PC-3 (cell line): Measurements from ENCODE around the gene TASOR2. TPM values are rescaled to one million over a fixed set of nuclear protein-coding genes. Genes with fewer than 3 reads are reported as not detected.

ENCODE experiments used
- ATAC-seq: fragments of 200-7000 bp; cut with Tn5 transposase; 2 replicates; pipeline ENCODE4 v1.9.1; 2020; ENCODE audit warnings: mild to moderate bottlenecking, moderate library complexity
- Bru-seq: library from RNA; stranded (reverse); fragments of 400-500 nt; gene quantifications from one replicate; lab custom pipeline; 2021; lab: Mats Ljungman, UMichigan
- BruChase-seq, 2 experiments: library from RNA; stranded (reverse); fragments of 400-500 nt; gene quantifications; one replicate each; lab custom pipeline; 2021; lab: Mats Ljungman, UMichigan
- BruUV-seq: library from RNA; stranded (reverse); fragments of 400-500 nt; replicated peaks from 2 replicates; lab custom pipeline; 2021; lab: Mats Ljungman, UMichigan
- CTCF ChIA-PET: fragments of 300-600 bp; sonication (Branson Sonifier 250); formaldehyde crosslinking; loops from one replicate; lab custom pipeline; 2022; ENCODE audit warnings: antibody characterized with exemption; lab: Charles Lee
- POLR2A ChIA-PET: fragments of 300-600 bp; sonication (Branson Sonifier 250); formaldehyde crosslinking; loops from one replicate; lab custom pipeline; 2022; ENCODE audit warnings: antibody characterized with exemption; ENCODE audit not compliant: unreplicated experiment; lab: Charles Lee
- DNase-seq: peaks from one replicate; pipeline ENCODE4 v3.0.0-alpha.2; 2015
- H2AFZ ChIP-seq: fragments of 300-600 bp; sonication (generic); 2 replicates; pipeline ENCODE4 v1.6.0; 2016; ENCODE audit warnings: antibody characterized with exemption, low read length
- H3F3A ChIP-seq: fragments of 300-600 bp; sonication (generic); one replicate; pipeline ENCODE4 v1.6.0; 2017; ENCODE audit warnings: antibody characterized with exemption, low read length, control low read depth, mild to moderate bottlenecking; ENCODE audit not compliant: unreplicated experiment
- H3K27ac ChIP-seq: fragments of 300-600 bp; sonication (generic); 2 replicates; pipeline ENCODE4 v1.5.1; 2016; ENCODE audit warnings: mild to moderate bottlenecking, low read length
- H3K27me3 ChIP-seq: fragments of 300-600 bp; sonication (generic); 2 replicates; pipeline ENCODE4 v1.6.1; 2016; ENCODE audit warnings: low read length, mixed read lengths
- H3K36me3 ChIP-seq: fragments of 300-600 bp; sonication (generic); 2 replicates; pipeline ENCODE4 v1.6.1; 2016; ENCODE audit warnings: low read depth, mixed run types, low read length, mixed read lengths
- H3K4me1 ChIP-seq: fragments of 300-600 bp; sonication (generic); 2 replicates; pipeline ENCODE4 v1.5.1; 2016; ENCODE audit warnings: low read length; ENCODE audit not compliant: insufficient read depth
- H3K4me2 ChIP-seq: fragments of 300-600 bp; sonication (generic); 2 replicates; pipeline ENCODE4 v1.6.0; 2016; ENCODE audit warnings: low read length
- H3K4me3 ChIP-seq: fragments of 300-600 bp; sonication (generic); 2 replicates; pipeline ENCODE4 v1.5.1; 2016; ENCODE audit warnings: mild to moderate bottlenecking, low read length, mixed read lengths
- H3K79me2 ChIP-seq: fragments of 300-600 bp; sonication (generic); 2 replicates; pipeline ENCODE4 v1.6.1; 2017; ENCODE audit warnings: low read length, mixed read lengths
- H3K9ac ChIP-seq: fragments of 300-600 bp; sonication (generic); 2 replicates; pipeline ENCODE4 v1.6.0; 2016; ENCODE audit warnings: mild to moderate bottlenecking, low read length
- H3K9me2 ChIP-seq: fragments of 300-600 bp; sonication (generic); replicated peaks from 2 replicates; pipeline ENCODE4 v1.6.1; 2016; ENCODE audit warnings: mixed run types, low read length, mixed read lengths
- H3K9me3 ChIP-seq: fragments of 300-600 bp; sonication (generic); 2 replicates; pipeline ENCODE4 v1.6.1; 2016; ENCODE audit warnings: low read length, mixed read lengths
- H4K20me1 ChIP-seq: fragments of 300-600 bp; sonication (generic); 2 replicates; pipeline ENCODE4 v1.6.1; 2016; ENCODE audit warnings: low read length, mixed read lengths
- EZH2 ChIP-seq: fragments of 300-600 bp; sonication (generic); IDR thresholded peaks from one replicate; pipeline ENCODE4 v1.6.1; 2017; ENCODE audit warnings: antibody characterized with exemption, mild to moderate bottlenecking, low read length; ENCODE audit not compliant: unreplicated experiment
- EZH2phosphoT487 ChIP-seq: fragments of 300-600 bp; sonication (generic); IDR thresholded peaks from 2 replicates; pipeline ENCODE4 v1.6.1; 2018; ENCODE audit warnings: mild to moderate bottlenecking, antibody characterized with exemption, low read length, borderline replicate concordance
- intact Hi-C: fragments of 100-400 bp; cut with micrococcal nuclease; formaldehyde crosslinking; loops from 2 replicates; pipeline ENCODE4 v1.9.0; 2023
- long read RNA-seq: library from polyadenylated mRNA; unstranded; transcript quantifications from one replicate; pipeline ENCODE4 v2.0.0, GENCODE V29; 2021; ENCODE audit not compliant: unreplicated experiment
- total RNA-seq: library from RNA; depleted of rRNA; stranded (reverse); fragments of >200 nt; gene quantifications from 2 replicates; pipeline ENCODE4 v1.2.3, GENCODE V29; 2014; rRNA removed
- TF ChIP-seq, protein P1 (sequence below): fragments of 300-600 bp; sonication (generic); conservative IDR thresholded peaks from 2 replicates; pipeline ENCODE4 v1.5.1; 2017; ENCODE audit warnings: antibody characterized with exemption, low read depth, mild to moderate bottlenecking, low read length

TASOR2 gene, protein sequence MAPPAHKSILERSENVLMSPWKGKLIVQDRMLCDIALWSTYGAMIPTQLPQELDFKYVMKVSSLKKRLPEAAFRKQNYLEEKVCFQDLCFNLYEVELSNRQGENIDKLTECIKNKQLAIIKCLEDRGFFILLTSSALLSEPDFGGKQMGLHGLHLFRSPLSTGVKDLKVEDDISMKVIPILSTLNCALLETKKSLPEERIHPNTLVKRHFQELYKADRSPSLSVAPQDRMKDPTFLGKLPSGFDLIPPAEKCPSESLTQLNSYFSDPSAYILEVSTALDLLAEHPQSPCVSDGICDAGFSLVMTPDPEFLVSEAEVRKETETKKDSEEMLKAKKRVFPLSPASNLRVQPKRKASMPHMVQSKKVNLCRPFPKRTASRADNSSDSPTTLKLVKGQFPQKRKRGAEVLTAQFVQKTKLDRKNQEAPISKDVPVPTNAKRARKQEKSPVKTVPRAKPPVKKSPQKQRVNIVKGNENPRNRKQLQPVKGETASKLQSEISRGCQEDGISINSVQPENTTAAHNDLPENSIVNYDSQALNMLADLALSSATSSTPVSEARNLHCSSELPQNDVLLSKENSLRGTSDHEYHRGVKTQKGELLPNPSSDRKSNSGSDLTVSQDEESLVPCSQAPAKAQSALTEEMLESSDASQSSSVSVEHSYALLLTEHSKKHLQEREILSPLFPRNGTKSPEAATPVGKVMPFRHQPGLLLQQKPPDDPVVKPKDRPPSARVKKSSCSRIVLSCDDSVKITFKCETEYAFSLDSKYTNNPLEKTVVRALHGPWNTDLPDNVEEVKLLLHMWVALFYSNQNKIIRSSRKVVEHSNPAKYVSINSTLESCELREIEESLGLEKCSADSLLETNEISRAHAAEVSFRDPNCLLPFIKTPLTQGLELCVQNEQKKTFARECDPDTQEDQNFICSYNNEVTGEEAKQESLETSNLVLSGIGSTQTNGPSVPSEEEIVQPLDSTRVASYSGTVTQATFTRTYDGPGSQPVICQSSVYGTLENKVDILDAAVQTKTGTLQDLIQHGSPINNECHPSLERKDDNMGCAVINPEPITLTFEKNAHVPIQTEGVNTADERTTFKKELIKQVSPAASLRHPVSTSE (N-terminal part only)
- total RNA-seq (47.3 and 52.9 TPM in 2 replicates), Bru-seq, nascent RNA (percentile 83 among the genes with signal in this experiment), BruChase-seq, experiment 1, labeled RNA remaining after a 6-hour chase (percentile 89 among the genes with signal in this experiment), BruChase-seq, experiment 2, labeled RNA remaining after a 2-hour chase (percentile 93 among the genes with signal in this experiment)
- long read RNA-seq, partial matches to known transcripts: 24 of 39 reads
- long read RNA-seq, other reads (novel, unspliced or antisense): 15 of 39 reads

DNA sequence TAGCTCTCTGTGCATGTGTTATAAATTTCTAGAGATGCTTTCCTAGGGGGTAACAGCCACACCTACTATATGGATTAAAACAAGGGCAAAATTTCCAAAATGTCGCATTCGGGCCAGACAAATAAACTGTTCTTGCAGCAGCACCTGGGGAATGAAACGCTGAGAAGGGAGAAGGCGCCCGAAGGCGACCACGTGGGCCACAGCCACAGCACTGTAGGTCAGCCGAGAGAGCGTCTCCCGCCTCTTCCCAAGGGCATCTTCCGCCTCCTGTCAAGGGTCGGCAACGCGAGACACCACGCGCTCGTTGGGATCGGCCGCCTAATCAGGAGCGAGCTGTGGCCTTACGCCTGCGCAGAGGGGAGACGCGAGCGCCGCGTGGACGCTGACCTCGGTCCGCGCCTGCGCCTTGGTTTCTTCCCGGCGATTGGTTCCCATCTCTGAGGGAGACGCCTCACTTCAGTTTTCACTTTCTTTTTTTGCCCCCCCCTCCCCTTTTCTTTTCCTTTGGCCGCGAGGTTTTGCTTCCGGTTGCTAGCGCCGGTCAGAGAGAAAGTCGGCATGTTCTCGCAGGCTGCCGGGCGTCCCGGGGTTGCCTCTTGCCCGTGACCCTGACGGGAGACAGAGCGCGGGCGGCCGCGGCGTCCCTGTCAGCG lies at the start of gene TASOR2:
TSS of gene TASOR2 (plus strand) at position 521 of the 653 bp plus-strand sequence. CDS start 35,805 bp downstream, outside the sequence.
- Histone ChIP-seq H3K9me3 (no peaks in the 10 kb centered on the region), H3K27me3 (no peaks in the 10 kb centered on the region), H3K27ac (peak within 1 kb of the TSS; percentile 73), H3K4me2 (peak within 1 kb of the TSS; percentile 85), H3K9ac (peak within 1 kb of the TSS; percentile 93), H3K9me2 (no peaks in the 10 kb centered on the region), H3F3A (no peaks in the 10 kb centered on the region), H3K4me1 (peaks cover 12% of the 10 kb centered on the region; the same call in 1 of the 2 replicates), H3K79me2 (peaks cover 48% of the 10 kb centered on the region), H4K20me1 (peaks cover 17% of the 10 kb centered on the region), H3K4me3 (peak within 1 kb of the TSS; percentile 84), H2AFZ (peak within 1 kb of the TSS; percentile 88), H3K36me3 (no peaks in the 10 kb centered on the region)
- intact Hi-C loops: loop anchor here (10.0 kb wide), 1 partner anchor 200 kb away; the partner anchor contains the start of gene ANKRD16
- POLR2A ChIA-PET: no interaction called here
- CTCF ChIA-PET: interaction anchor here (0.9 kb wide), 1 partner anchor 189 kb away, joined by 3 read pairs; no protein-coding TSS in a partner anchor
- no TSS peak for BruUV-seq
- DNase-seq: peak; percentile 88
- TF ChIP-seq, protein P1, sequence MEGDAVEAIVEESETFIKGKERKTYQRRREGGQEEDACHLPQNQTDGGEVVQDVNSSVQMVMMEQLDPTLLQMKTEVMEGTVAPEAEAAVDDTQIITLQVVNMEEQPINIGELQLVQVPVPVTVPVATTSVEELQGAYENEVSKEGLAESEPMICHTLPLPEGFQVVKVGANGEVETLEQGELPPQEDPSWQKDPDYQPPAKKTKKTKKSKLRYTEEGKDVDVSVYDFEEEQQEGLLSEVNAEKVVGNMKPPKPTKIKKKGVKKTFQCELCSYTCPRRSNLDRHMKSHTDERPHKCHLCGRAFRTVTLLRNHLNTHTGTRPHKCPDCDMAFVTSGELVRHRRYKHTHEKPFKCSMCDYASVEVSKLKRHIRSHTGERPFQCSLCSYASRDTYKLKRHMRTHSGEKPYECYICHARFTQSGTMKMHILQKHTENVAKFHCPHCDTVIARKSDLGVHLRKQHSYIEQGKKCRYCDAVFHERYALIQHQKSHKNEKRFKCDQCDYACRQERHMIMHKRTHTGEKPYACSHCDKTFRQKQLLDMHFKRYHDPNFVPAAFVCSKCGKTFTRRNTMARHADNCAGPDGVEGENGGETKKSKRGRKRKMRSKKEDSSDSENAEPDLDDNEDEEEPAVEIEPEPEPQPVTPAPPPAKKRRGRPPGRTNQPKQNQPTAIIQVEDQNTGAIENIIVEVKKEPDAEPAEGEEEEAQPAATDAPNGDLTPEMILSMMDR: no peak
- TF ChIP-seq EZH2 (no peak), EZH2phosphoT487 (no peak)
- peak; percentile 84 for ATAC-seq

DNA sequence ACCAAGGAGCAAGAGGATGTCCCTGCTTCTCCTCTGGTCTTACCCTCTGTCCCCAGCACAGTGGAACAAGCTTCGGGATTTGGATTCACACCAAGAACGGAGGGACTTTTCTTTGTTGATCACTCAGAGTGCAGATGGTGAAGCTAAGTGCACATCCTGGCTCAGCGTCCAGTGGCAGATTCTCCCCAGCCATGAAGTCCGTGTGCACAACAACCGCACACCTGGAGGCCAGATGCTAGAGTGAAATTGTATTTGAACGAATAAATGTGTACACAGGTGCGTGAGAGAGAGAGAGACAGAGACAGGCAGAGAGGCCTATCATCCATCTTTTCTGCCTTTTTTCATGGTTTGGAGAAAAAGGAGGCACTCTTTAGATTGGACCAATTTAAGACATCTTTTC lies 49.7 kb upstream of the TASOR2 start:
- no peaks in the 10 kb centered on the region for H3F3A ChIP-seq
- POLR2A ChIA-PET: no interaction called here
- no peaks in the 10 kb centered on the region for H3K79me2 ChIP-seq
- H3K9me3 ChIP-seq: no peaks in the 10 kb centered on the region
- no peak overlapping the region for H3K4me2 ChIP-seq
- no peak overlapping the region for H2AFZ ChIP-seq
- DNase-seq (no peak), ATAC-seq (no peak)
- intact Hi-C loops: no loop called here
- CTCF ChIA-PET: no interaction called here
- H3K27me3 ChIP-seq: no peaks in the 10 kb centered on the region
- no peaks in the 10 kb centered on the region for H4K20me1 ChIP-seq
- H3K27ac ChIP-seq: no peak overlapping the region
- H3K4me1 ChIP-seq: no peaks in the 10 kb centered on the region
- H3K4me3 ChIP-seq: no peak overlapping the region
- H3K9me2 ChIP-seq: no peaks in the 10 kb centered on the region
- TF ChIP-seq, protein P1: no peak
- no peak for TF ChIP-seq EZH2phosphoT487
- no peak for TF ChIP-seq EZH2
- no TSS peak for BruUV-seq
- H3K9ac ChIP-seq: no peak overlapping the region
- no peaks in the 10 kb centered on the region for H3K36me3 ChIP-seq
